Skeletal muscle cell (primary cell): ENCODE measurements around the gene ROBO1.

ENCODE experiments used
- DNase-seq: peaks from one replicate; pipeline ENCODE4 v3.0.0-alpha.2; 2010; ENCODE audit warnings: low read depth
- H3K4me3 ChIP-seq: 2 replicates; pipeline ENCODE4 v1.5.1; 2011; ENCODE audit warnings: low read depth, mild to moderate bottlenecking, control low read depth, low read length, moderate library complexity

The ROBO1 gene

GRCh38 chr3:79410136-79410535, 357.7 kb downstream of the ROBO1 start:
- H3K4me3 ChIP-seq = no peak overlapping the region
- no peak for DNase-seq

- no peak overlapping the region for H3K4me3 ChIP-seq
- no peak for DNase-seq
These were observed 361.6 kb downstream of the ROBO1 start for GRCh38 chr3:79406175-79406574.

- H3K4me3 ChIP-seq = no peak overlapping the region
- no peak for DNase-seq
These were observed 362.6 kb downstream of the ROBO1 start for GRCh38 chr3:79405183-79405582.

- H3K4me3 ChIP-seq = no peak overlapping the region
- no peak for DNase-seq
These were observed 371.2 kb downstream of the ROBO1 start for GRCh38 chr3:79396595-79396994.

- H3K4me3 ChIP-seq = no peak overlapping the region
- peak; percentile 16 for DNase-seq
These were observed 375.3 kb downstream of the ROBO1 start for GRCh38 chr3:79392479-79392878.

GRCh38 chr3:79390352-79390751, 377.4 kb downstream of the ROBO1 start:
- H3K4me3 ChIP-seq = no peak overlapping the region
- no peak for DNase-seq

- DNase-seq = no peak
- H3K4me3 ChIP-seq = no peak overlapping the region
These were observed 382.6 kb downstream of the ROBO1 start for GRCh38 chr3:79385211-79385610.

GRCh38 chr3:79383402-79384012, 384.3 kb downstream of the ROBO1 start:
- DNase-seq = no peak

GRCh38 chr3:79380581-79380980, 387.2 kb downstream of the ROBO1 start:
- DNase-seq = no peak
- H3K4me3 ChIP-seq = no peak overlapping the region

More at GRCh38 chr3:79383402-79384012, 384.3 kb downstream of the ROBO1 start:
- no peak overlapping the region for H3K4me3 ChIP-seq

- no peak for DNase-seq
- H3K4me3 ChIP-seq = no peak overlapping the region
These were observed 389.7 kb downstream of the ROBO1 start for GRCh38 chr3:79378064-79378463.

- no peak overlapping the region for H3K4me3 ChIP-seq
- DNase-seq = no peak
These were observed 398.5 kb downstream of the ROBO1 start for GRCh38 chr3:79369306-79369705.

- DNase-seq = no peak
- H3K4me3 ChIP-seq = no peak overlapping the region
These were observed 399.4 kb downstream of the ROBO1 start for GRCh38 chr3:79368403-79368802.

GRCh38 chr3:79367803-79368202, 400.0 kb downstream of the ROBO1 start:
- H3K4me3 ChIP-seq = no peak overlapping the region
- DNase-seq = no peak

GRCh38 chr3:79367066-79367465, 400.7 kb downstream of the ROBO1 start:
- H3K4me3 ChIP-seq = no peak overlapping the region
- no peak for DNase-seq

GRCh38 chr3:79366414-79366813, 401.4 kb downstream of the ROBO1 start:
- no peak overlapping the region for H3K4me3 ChIP-seq
- no peak for DNase-seq

GRCh38 chr3:79364784-79365183, 403.0 kb downstream of the ROBO1 start:
- no peak for DNase-seq
- no peak overlapping the region for H3K4me3 ChIP-seq

- no peak for DNase-seq
- no peak overlapping the region for H3K4me3 ChIP-seq
These were observed 405.1 kb downstream of the ROBO1 start for GRCh38 chr3:79362571-79363270.

GRCh38 chr3:79361748-79362378, 405.9 kb downstream of the ROBO1 start:
- no peak for DNase-seq
- H3K4me3 ChIP-seq = no peak overlapping the region

GRCh38 chr3:79358327-79358726, 409.5 kb downstream of the ROBO1 start:
- no peak for DNase-seq

GRCh38 chr3:79354179-79354688, 413.6 kb downstream of the ROBO1 start:
- DNase-seq = no peak
- H3K4me3 ChIP-seq = no peak overlapping the region

More at GRCh38 chr3:79358327-79358726, 409.5 kb downstream of the ROBO1 start:
- H3K4me3 ChIP-seq = no peak overlapping the region

- no peak overlapping the region for H3K4me3 ChIP-seq
These were observed 416.1 kb downstream of the ROBO1 start for GRCh38 chr3:79351699-79352098.

More at GRCh38 chr3:79351699-79352098, 416.1 kb downstream of the ROBO1 start:
- DNase-seq = no peak
